Medulla oblongata (tissue), 1 donor: ENCODE measurements around the gene ANP32B.
A peak's percentile ranks its signal among the peaks of the same experiment; 100 is the strongest.
"Not testable (repeated sequence)": the region's sequence is repeated elsewhere in the genome, so short reads cannot be mapped to it uniquely, and the experiment has no call there.

Source experiments
- DNase-seq: peaks from one replicate; pipeline ENCODE4 v3.0.0-alpha.2; 2015; ENCODE audit errors: extremely low spot score

The ANP32B gene

DNA sequence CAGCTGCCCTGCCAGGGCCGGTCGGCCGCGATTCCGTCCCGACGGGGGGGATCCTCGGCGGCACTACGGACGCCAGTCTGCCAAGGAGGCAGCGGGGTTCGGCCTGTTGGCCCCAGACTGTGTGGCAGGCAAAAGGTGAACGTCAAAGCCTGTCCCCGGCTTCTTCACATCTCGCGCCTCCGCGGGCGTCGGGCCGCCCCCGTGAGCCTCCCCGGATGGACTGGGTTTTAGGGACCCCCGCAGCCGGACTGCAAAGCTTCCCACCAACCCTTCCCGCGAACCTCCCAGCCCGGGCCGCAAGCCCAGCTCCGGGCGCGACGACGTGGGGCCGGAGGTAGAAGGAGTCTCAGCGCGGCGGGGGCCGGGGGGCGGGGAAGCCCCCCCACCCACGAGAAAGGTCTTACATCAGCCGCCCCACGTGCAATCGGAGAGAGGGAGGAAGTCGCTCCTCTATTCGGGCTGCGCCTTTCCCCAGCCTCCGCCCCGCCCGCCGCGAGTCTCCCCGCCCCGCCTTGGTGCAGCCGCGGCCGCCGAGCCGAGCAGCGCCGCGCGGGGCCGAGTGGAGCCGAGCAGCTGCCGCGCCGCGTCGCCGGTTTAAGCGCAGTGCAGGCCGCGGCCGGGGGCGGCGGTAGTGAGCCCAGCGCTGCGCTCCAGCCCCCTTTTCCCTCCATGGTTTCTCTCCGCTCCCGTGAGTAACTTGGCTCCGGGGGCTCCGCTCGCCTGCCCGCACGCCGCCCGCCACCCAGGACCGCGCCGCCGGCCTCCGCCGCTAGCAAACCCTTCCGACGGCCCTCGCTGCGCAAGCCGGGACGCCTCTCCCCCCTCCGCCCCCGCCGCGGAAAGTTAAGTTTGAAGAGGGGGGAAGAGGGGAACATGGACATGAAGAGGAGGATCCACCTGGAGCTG lies at the start of gene ANP32B:
TSS of gene ANP32B (plus strand) at position 659 of the 906 bp plus-strand sequence. CDS start at position 874, 215 bp downstream.
- DNase-seq: peak; percentile 94

- DNase-seq: peak; percentile 27
Measured at GRCh38 chr9:97934321-97935115, 48.6 kb upstream of the ANP32B start.

GRCh38 chr9:97935276-97935675 lies 47.9 kb upstream of the ANP32B start:
- DNase-seq: no peak

GRCh38 chr9:97936998-97937397 lies 46.1 kb upstream of the ANP32B start:
- no peak for DNase-seq

DNA sequence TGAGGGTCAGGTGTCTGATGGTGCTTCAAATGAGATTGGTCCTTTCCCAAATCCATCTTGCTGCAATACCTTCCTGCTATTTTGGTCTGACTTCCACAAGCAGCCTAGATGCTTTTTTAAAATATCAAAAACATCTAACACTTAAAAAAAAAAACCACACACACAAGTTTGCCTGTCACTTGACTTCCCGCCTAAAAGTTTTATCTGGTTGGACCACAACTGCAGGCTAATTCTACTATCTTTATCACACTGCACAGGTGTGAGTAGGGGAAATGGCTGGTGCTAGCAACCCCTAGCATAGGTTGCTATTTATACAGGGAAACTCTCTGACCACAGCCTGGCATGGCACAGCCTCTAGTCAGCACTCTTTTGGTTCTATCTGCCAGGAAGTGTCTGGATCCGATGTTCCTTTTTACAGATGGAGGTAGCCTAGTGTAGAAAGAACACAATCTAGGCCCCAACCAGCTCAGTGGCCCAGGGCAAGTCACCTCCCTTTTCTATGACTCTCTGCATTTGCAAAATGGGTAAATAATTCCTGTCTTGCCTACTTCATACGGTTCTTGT lies 45.0 kb upstream of the ANP32B start, which contains the start of gene HEMGN:
TSS of gene HEMGN (minus strand) at position 92 of the 564 bp plus-strand sequence. CDS start at position 56, 36 bp downstream.
- DNase-seq: no peak

DNA sequence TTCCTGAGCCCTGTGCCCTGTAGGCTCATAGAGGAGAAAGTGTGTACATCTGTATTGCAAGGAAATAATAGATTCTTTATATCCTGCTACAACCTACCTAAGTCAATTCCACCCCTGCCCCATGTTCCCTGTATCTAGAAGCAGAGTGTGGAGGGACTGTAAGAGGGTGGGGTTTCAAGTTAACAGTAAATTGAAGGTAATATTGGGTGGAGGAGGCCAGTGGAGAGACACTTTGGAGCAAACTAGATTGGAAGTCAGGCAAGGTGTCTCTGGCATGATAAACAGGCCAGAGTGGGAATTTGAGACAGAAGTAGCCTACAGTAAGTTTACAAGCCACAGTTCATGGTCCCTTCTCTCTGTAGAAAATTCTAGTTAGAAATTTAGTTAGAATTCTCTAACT lies 42.9 kb upstream of the ANP32B start:
- no peak for DNase-seq

GRCh38 chr9:97940741-97941140 lies 42.4 kb upstream of the ANP32B start:
- DNase-seq: no peak

GRCh38 chr9:97941323-97941722 lies 41.8 kb upstream of the ANP32B start:
- no peak for DNase-seq

DNA sequence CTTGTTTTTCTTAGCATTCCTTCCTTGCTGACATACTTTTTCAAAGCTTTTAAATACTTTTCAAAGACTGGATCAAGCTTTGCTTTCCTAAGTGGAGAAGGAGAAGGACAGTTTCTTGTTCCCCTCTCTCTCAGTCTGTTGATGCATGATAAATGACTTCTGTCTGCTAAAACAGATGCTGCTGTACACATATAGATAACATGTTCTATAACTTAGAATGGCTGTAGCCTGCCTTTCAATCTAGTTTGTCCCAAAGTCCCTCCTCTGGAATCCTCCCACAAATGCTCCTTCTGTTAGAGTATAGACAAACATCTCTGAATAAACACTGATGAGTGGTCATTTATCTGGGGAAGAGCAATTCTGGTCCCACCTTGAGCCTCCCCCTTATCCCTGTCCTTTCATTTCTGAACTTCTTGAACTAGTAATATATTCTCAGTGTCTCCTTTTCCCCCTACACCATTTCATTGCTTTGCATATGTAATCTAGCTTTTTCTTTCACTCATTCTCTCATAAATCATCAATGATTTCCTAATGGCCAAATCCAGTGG lies 39.8 kb upstream of the ANP32B start:
- no peak for DNase-seq

- no peak for DNase-seq
Measured at GRCh38 chr9:97944612-97945011, 38.5 kb upstream of the ANP32B start.

DNA sequence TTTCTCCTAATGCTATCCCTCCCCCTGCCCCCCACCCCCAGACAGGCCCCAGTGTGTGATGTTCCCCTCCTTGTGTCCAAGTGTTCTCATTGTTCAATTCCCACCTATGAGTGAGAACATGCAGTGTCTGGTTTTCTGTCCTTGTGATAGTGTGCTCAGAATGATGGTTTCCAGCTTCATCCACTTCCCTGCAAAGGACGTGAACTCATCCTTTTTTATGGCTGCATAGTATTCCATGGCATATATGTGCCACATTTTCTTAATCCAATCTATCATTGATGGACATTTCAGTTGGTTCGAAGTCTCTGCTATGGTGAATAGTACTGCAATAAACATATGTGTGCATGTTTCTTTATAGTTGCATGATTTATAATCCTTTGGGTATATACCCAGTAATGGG lies 37.7 kb upstream of the ANP32B start:
- DNase-seq: not testable (repeated sequence)

DNA sequence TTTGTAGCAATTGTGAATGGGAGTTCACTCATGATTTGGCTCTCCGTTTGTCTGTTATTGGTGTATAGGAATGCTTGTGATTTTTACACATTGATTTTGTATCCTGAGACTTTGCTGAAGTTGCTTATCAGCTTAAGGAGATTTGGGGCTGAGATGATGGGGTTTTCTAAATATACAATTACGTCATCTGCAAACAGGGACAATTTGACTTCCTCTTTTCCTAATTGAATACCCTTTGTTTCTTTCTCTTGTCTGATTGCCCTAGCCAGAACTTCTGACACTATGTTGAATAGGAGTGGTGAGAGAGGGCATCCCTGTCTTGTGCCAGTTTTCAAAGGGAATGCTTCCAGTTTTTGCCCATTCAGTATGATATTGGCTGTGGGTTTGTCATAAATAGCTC lies 36.0 kb upstream of the ANP32B start:
- not testable (repeated sequence) for DNase-seq

GRCh38 chr9:97950873-97951272 lies 32.3 kb upstream of the ANP32B start:
- not testable (repeated sequence) for DNase-seq

DNA sequence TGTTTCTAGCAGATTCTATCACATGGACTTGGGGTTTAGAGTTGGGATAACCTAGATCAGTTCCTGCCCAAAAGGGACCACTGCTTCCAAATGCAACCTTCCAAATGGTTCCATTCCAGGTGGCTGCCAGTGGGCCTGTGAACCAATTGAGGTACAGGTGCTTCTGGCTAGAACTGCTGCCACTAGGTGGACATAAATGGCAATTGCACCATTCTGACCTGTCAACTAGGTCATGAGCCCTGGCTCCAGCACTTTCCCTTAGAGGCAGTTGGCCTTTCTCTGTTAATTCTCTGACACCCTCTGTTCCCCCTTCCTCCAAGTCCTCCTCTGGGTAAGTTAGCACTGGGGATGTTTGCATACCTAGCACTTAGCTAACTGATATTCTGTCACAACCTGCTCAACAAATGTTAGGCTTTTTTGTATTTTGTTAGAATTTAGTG lies 28.6 kb upstream of the ANP32B start:
- DNase-seq: no peak

DNA sequence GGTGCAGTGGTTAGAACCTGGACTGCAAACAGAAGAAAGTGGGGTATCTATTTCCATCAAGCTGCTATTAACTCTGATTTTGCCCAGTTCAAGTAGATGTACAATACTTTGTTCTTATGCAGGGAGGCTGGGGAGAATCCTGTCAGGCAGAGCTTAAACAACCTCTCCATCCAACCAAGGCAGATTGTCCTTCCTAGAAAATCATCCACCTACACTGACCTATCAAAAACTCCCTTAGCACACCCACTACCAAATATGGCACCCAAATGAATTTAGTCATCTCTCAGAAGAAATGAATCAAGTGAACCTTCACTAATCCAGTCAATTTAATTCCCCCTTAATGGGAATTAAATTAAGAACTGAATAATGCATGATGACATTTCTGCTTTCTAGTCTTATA lies 26.8 kb upstream of the ANP32B start:
- DNase-seq: no peak

GRCh38 chr9:97958812-97959511 lies 24.2 kb upstream of the ANP32B start:
- DNase-seq: peak; percentile 42

- no peak for DNase-seq
Measured at GRCh38 chr9:97959585-97959984, 23.6 kb upstream of the ANP32B start.

DNA sequence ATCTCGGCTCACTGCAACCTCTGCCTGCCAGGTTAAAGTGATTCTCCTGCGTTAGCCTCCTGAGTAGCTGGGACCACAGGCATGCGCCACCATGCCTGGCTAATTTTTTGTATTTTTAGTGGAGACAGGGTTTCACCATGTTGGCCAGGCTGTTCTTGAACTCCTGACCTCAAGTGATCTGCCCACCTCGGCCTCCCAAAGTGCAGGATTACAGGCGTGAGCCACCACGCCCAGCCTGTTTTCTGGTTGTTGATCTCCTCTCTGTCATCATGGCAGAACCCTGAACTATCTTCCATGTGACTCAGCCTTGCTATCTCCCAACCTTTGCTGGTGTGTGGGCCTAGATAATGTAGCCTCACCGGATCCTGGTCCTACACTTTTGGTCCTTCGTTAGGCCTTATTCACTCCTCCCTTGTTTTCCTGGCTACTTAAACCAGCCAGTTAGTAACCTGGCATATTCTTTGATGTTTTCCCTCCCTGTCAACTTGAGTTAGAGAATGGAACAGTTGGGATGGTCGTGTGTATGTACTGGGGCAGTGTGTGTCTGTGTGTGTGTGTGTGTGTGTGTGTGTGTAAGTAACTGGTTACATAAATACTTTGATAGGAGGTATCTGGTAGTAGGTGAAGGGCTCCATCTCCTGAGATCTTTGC lies 22.3 kb upstream of the ANP32B start:
- not testable (repeated sequence) for DNase-seq

- no peak for DNase-seq
Measured at GRCh38 chr9:97961361-97961760, 21.8 kb upstream of the ANP32B start.

DNA sequence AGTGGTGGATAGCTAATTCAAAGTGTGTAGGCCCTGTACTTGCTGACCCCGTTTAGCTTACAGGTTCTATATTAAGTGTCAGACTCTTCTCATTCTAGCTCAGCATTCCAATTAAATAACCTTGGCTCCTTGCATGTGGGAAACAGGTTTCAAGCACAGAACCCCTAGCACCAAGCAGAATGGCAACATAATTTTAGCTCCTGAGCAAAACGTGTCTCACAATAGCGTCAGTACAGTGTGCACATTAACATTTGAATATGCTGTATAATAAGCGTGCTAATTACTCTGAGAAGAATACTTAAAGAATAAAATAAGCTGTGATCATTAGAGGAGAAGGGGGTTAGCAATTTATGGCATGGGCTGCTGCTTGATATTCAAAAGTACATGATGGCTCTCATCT lies 21.0 kb upstream of the ANP32B start:
- DNase-seq: no peak

DNA sequence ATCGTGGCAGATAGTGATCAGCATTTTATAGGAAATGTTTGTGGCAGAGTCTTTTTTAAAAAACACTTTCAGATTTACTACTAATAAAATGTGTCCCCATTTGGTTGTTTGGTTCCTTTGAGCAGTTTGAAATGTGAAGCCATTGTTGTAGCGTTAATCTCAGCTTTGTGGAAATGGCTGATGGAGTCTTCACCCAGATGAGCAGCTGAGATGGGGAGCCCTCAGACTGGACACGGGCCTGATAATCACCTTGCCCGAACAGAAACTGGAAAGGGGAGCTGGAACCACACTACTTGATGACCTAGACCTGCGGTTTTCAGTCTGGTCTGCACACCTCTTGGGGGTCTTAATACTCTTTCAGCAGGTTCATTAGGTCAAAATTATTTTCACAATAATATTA lies 20.6 kb upstream of the ANP32B start:
- no peak for DNase-seq
